Gastrocnemius medialis (tissue), 4 donors: ENCODE data around the gene GPR176.

Experiments
- CTCF ChIP-seq, 5 experiments: fragments of 450-650 bp in 3 of 5; fragments of 200-600 bp in 2 of 5; sonication (generic) in 2 of 5; IDR thresholded peaks in 4 of 5; conservative IDR thresholded peaks in 1 of 5; 1 replicate in 4 of 5; 2 replicates in 1 of 5; pipeline ENCODE4 v1.5.1; 2016 to 2019; ENCODE audit warnings: antibody characterized with exemption in 5 of 5, mild to moderate bottlenecking in 3 of 5, moderate library complexity in 3 of 5
- POLR2A ChIP-seq, 2 donors: fragments of 450-650 bp; IDR thresholded peaks; one replicate each; pipeline ENCODE4 v1.6.1; 2017; ENCODE audit warnings: antibody characterized with exemption in 2 of 2, mild to moderate bottlenecking in 2 of 2, moderate library complexity in 2 of 2

DNA sequence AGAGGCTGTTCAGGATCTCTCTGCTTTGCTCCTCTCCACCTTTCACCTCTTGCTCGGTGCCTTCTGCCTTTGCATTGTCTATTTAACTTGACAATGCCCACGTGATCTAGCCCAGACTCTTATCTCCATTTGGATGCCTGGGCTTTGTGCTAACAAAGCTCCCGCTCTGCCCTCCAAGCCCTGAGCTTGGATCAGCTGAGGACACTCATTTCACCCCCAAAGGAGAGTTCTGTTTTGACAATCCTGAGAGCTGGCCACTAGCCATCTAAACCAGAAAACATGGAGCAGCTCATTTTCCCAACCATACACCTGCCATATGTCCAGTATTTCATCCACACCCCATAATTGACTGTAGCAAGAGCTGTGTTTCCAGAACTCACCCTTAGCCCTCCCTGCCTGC is 12.8 kb downstream of the GPR176 start:
- TF ChIP-seq CTCF (IDR thresholded peaks at IDR 0.05 in 4 of 5, conservative IDR thresholded peaks at IDR 0.05 in 1 of 5), result no peak
- no peak for TF ChIP-seq POLR2A (IDR thresholded peaks at IDR 0.05)
